Upper lobe of right lung (tissue), 1 donor: ENCODE results near the gene STARD9. TPM values are rescaled to one million over a fixed set of nuclear protein-coding genes. Genes with fewer than 3 reads are reported as not detected.
A peak's percentile ranks its signal among the peaks of the same experiment; 100 is the strongest.

ENCODE experiments used
- ATAC-seq: fragments of 200-7000 bp; cut with Tn5 transposase; one replicate; pipeline ENCODE4 v1.9.1; 2020; ENCODE audit warnings: mild to moderate bottlenecking, moderate library complexity
- DNase-seq: peaks from one replicate; pipeline ENCODE4 v3.0.0-alpha.2; 2020
- H3K27ac ChIP-seq: fragments of 200-600 bp; one replicate; pipeline ENCODE4 v1.8.0; 2022
- H3K27me3 ChIP-seq: fragments of 200-600 bp; one replicate; pipeline ENCODE4 v1.8.0; 2022; ENCODE audit warnings: mild to moderate bottlenecking
- H3K36me3 ChIP-seq: fragments of 200-600 bp; one replicate; pipeline ENCODE4 v1.8.0; 2022
- H3K4me1 ChIP-seq: fragments of 200-600 bp; one replicate; pipeline ENCODE4 v1.8.0; 2022
- H3K4me3 ChIP-seq: fragments of 200-600 bp; one replicate; pipeline ENCODE4 v1.8.0; 2022; ENCODE audit warnings: mild to moderate bottlenecking
- H3K9me3 ChIP-seq: fragments of 200-600 bp; one replicate; pipeline ENCODE4 v1.8.0; 2022
- intact Hi-C: fragments of 100-400 bp; cut with DNase I; formaldehyde crosslinking; loops from one replicate; pipeline ENCODE4 v1.11.0; 2022
- total RNA-seq: library from RNA; stranded (reverse); fragmentation: NEBNext Ultra II Directional; extraction: Animal tissue kit (Norgen Biotek cat#: 25700); gene quantifications from one replicate; pipeline ENCODE4 v1.2.1, GENCODE V29; 2021
- TF ChIP-seq, protein P1 (sequence below): fragments of 200-600 bp; IDR thresholded peaks from one replicate; pipeline ENCODE4 v1.8.0; 2022; ENCODE audit warnings: antibody characterized with exemption
- donor health status: DM: no; HTN: yes; CAD: no; lungs with severe emphysema.

The STARD9 gene
- total RNA-seq, 1 donor from 2014 or later: 15.4 TPM

DNA sequence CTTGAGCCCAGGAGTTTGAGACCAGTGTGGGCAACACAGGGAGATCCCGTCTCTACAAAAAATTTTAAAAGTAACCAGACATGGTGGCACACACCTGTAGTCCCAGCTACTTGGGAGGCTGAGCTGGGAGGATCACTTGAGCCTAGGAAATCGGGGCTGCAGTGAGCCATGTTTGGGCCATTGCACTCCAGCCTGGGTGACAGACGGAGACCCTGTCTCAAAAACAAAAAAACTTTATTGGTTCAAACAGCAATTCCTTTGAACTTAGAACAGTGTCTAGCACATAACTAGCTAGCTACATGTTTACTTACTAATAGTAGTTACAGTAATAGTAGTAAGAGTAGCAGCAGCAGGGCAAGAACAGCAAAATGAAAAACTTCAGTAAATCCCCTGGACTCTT lies 16.7 kb upstream of the STARD9 start:
- no peak overlapping the region for H3K27ac ChIP-seq
- TF ChIP-seq, protein P1, sequence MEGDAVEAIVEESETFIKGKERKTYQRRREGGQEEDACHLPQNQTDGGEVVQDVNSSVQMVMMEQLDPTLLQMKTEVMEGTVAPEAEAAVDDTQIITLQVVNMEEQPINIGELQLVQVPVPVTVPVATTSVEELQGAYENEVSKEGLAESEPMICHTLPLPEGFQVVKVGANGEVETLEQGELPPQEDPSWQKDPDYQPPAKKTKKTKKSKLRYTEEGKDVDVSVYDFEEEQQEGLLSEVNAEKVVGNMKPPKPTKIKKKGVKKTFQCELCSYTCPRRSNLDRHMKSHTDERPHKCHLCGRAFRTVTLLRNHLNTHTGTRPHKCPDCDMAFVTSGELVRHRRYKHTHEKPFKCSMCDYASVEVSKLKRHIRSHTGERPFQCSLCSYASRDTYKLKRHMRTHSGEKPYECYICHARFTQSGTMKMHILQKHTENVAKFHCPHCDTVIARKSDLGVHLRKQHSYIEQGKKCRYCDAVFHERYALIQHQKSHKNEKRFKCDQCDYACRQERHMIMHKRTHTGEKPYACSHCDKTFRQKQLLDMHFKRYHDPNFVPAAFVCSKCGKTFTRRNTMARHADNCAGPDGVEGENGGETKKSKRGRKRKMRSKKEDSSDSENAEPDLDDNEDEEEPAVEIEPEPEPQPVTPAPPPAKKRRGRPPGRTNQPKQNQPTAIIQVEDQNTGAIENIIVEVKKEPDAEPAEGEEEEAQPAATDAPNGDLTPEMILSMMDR: no peak
- ATAC-seq (no peak), DNase-seq (no peak)
- H3K4me3 ChIP-seq: no peak overlapping the region
- H3K27me3 ChIP-seq: no peaks in the 10 kb centered on the region
- H3K4me1 ChIP-seq: no peaks in the 10 kb centered on the region
- H3K36me3 ChIP-seq: peaks cover 57% of the 10 kb centered on the region
- intact Hi-C loops: loop anchor here (10.0 kb wide), 1 partner anchor 86 kb away; no protein-coding TSS in a partner anchor
- H3K9me3 ChIP-seq: no peaks in the 10 kb centered on the region

GRCh38 chr15:42576040-42576594 lies 711 bp downstream of the STARD9 start:
- H3K27ac ChIP-seq: peak overlapping the region; percentile 87

GRCh38 chr15:42576776-42577175 lies 1.4 kb downstream of the STARD9 start:
- TF ChIP-seq, protein P1: no peak
- H3K27ac ChIP-seq: no peak overlapping the region
- no peak for DNase-seq

More at GRCh38 chr15:42576040-42576594, 711 bp downstream of the STARD9 start:
- TF ChIP-seq, protein P1: no peak
- Histone ChIP-seq H3K36me3 (no peaks in the 10 kb centered on the region), H3K4me1 (peaks cover 7% of the 10 kb centered on the region), H3K27me3 (no peaks in the 10 kb centered on the region), H3K4me3 (peak overlapping the region; percentile 94), H3K9me3 (no peaks in the 10 kb centered on the region)
- intact Hi-C loops: no loop called here
- ATAC-seq (no peak), DNase-seq (no peak)

GRCh38 chr15:42577514-42578031 lies 2.2 kb downstream of the STARD9 start:
- H3K4me3 ChIP-seq: no peak overlapping the region
- TF ChIP-seq, protein P1: no peak
- DNase-seq (no peak), ATAC-seq (no peak)
- peaks cover 18% of the 10 kb centered on the region for H3K4me1 ChIP-seq
- intact Hi-C loops: no loop called here
- no peaks in the 10 kb centered on the region for H3K36me3 ChIP-seq
- no peaks in the 10 kb centered on the region for H3K9me3 ChIP-seq
- H3K27me3 ChIP-seq: no peaks in the 10 kb centered on the region
- H3K27ac ChIP-seq: no peak overlapping the region

More at GRCh38 chr15:42576776-42577175, 1.4 kb downstream of the STARD9 start:
- H3K27me3 ChIP-seq: no peaks in the 10 kb centered on the region
- peak overlapping the region; percentile 94 for H3K4me3 ChIP-seq
- no peaks in the 10 kb centered on the region for H3K9me3 ChIP-seq
- intact Hi-C loops: no loop called here
- ATAC-seq: no peak
- no peaks in the 10 kb centered on the region for H3K36me3 ChIP-seq
- peaks cover 10% of the 10 kb centered on the region for H3K4me1 ChIP-seq

DNA sequence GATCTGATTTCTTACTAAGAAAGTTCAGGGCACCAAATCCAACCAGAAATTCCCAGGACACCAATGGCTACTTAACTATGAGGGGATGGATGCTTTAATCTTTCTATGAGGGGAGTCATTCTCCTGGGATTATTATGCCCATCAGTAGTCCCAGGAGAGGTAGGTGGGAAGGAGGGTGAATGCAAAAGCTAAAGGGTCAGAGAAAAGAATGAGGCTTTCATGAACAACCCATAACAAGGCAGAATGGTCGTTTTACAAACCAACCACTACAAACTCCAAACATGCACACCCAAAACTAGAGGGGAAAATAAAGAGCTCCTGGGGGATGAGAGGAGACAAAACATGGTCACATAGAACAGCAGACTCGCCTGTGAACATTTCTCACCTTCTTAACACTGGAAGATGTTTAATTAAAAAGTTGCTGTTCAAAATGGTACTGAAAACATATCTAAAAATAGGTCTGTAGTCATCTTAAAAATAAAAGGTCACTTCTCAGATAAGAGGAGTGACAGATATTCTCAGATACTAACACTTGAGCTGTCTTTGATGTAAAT lies 3.7 kb downstream of the STARD9 start:
- H3K4me1 ChIP-seq: peaks cover 26% of the 10 kb centered on the region
- TF ChIP-seq, protein P1: no peak
- H3K9me3 ChIP-seq: no peaks in the 10 kb centered on the region
- intact Hi-C loops: no loop called here
- H3K27ac ChIP-seq: no peak overlapping the region
- H3K4me3 ChIP-seq: no peak overlapping the region
- no peaks in the 10 kb centered on the region for H3K27me3 ChIP-seq
- DNase-seq: no peak
- no peaks in the 10 kb centered on the region for H3K36me3 ChIP-seq
- no peak for ATAC-seq
